Heart left ventricle (tissue), 16 donors: Measurements from ENCODE around the gene NR5A2. TPM values are rescaled to one million over a fixed set of nuclear protein-coding genes. Genes with fewer than 3 reads are reported as not detected.

Experiments used
- ATAC-seq, 4 donors: fragments of 200-7000 bp; cut with Tn5 transposase; one replicate each; pipeline ENCODE4 v1.9.1; 2020 to 2022; ENCODE audit warnings: moderate library complexity in 4 of 4, mild to moderate bottlenecking in 3 of 4, moderate number of reproducible peaks in 1 of 4
- DNase-seq, 5 donors: peaks; one replicate each; pipeline ENCODE4 v3.0.0-alpha.2; 2020
- H3K27ac ChIP-seq, 12 donors: fragments of 200-600 bp; sonication (generic) in 4 of 12; one replicate each; pipeline versions ENCODE4 v1.5.0 to v1.8.0; 2016 to 2022; ENCODE audit warnings: mild to moderate bottlenecking in 2 of 12
- H3K27me3 ChIP-seq, 9 donors: fragments of 200-600 bp; sonication (generic) in 2 of 9; one replicate each; pipeline versions ENCODE4 v1.5.1 to v1.8.0; 2016 to 2022; ENCODE audit warnings: mild to moderate bottlenecking in 3 of 9
- H3K36me3 ChIP-seq, 9 donors: fragments of 200-600 bp; sonication (generic) in 2 of 9; one replicate each; pipeline versions ENCODE4 v1.5.0 to v1.8.0; 2018 to 2022; ENCODE audit warnings: mild to moderate bottlenecking in 2 of 9
- H3K4me1 ChIP-seq, 12 donors: fragments of 200-600 bp; sonication (generic) in 4 of 12; one replicate each; pipeline versions ENCODE4 v1.5.0 to v1.8.0; 2016 to 2022; ENCODE audit warnings: mild to moderate bottlenecking in 3 of 12
- H3K4me3 ChIP-seq, 12 donors: fragments of 200-600 bp; sonication (generic) in 4 of 12; one replicate each; pipeline versions ENCODE4 v1.5.0 to v1.8.0; 2017 to 2022; ENCODE audit warnings: mild to moderate bottlenecking in 9 of 12, moderate library complexity in 4 of 12
- H3K9me3 ChIP-seq, 12 donors: fragments of 200-600 bp; sonication (generic) in 4 of 12; one replicate each; pipeline versions ENCODE4 v1.5.0 to v1.8.0; 2016 to 2022; ENCODE audit warnings: mild to moderate bottlenecking in 1 of 12
- POLR2A ChIP-seq, 2 donors: fragments of 450-650 bp; IDR thresholded peaks; one replicate each; pipeline ENCODE4 v1.6.1; 2017; ENCODE audit warnings: antibody characterized with exemption in 2 of 2, mild to moderate bottlenecking in 2 of 2, moderate library complexity in 2 of 2
- WGBS, 4 donors: extraction: QIAGEN DNeasy Blood & Tissue Kit in 2 of 4; methylation state at CpG; one replicate each; pipeline versions ENCODE4 v1.1.5 to v1.1.7; 2013 to 2018; 5-methylcytosine and 5-hydroxymethylcytosine counted together
- intact Hi-C, 10 donors: fragments of 100-400 bp; cut with DNase I; formaldehyde crosslinking; loops; one replicate each; pipeline versions ENCODE4 v1.11.1 to v1.14.2; 2022
- polyA plus RNA-seq, 2 donors: library from polyadenylated mRNA; stranded (reverse); fragments of 200-250 nt; gene quantifications; one replicate each; pipeline ENCODE4 v1.2.3, GENCODE V29; 2013
- total RNA-seq, 9 donors: library from RNA; depleted of rRNA in 2 of 9; stranded (reverse); fragments of >200 nt in 2 of 9; fragmentation: NEBNext Ultra II Directional in 3 of 9; extraction: Animal tissue kit (Norgen Biotek cat#: 25700) in 3 of 9; gene quantifications; one replicate each; pipeline versions ENCODE4 v1.1.0 to v1.2.4, GENCODE V29; 2016 to 2023
- TF ChIP-seq, protein P1 (sequence below), 12 donors: fragments of 200-600 bp; sonication (generic) in 4 of 12; IDR thresholded peaks; one replicate each; pipeline versions ENCODE4 v1.5.0 to v1.8.0; 2018 to 2022; ENCODE audit warnings: antibody characterized with exemption in 12 of 12, mild to moderate bottlenecking in 5 of 12
- donor health status: ischemic (EF 13 %, LVEDD 7.1; RV severe dilation, severe dysfunction).
- donor health status: healthy with polysubstance abuse.
- donor health status: DM: no; HTN: yes; CAD: no.
- donor health status: DM: no; HTN: no; CAD: no.
- donor health status: ischemic (EF 25% LVEDD 6.9; RV normal size, moderate dysfunction).
- donor health status: ischemic (EF 25% LVEDD 5.7; RV mildly dilated, moderate dysfunction).
- donor health status: healthy.
- donor health status: DM: yes; HTN: yes; CAD: no.
- donor health status: ischemic (EF 35%, LVEDD 5.7; RV mildly dilated, moderate dysfunction).
- donor health status: nonischemic (EF 11% LVEDD 7.7; RV severe dilation, severe dysfunction).
- donor health status: DM: yes; HTN: yes; CAD: no.
- donor health status: PGD.
- donor health status: ischemic (EF 29% LVEDD 5.4; RV normal size, mild dysfunction).
- donor health status: nonischemic (EF 23%, LVEDD 6.1; RV moderate dilation, normal function).

The NR5A2 gene
- total and polyA plus RNA-seq, 11 donors: 0.30 to 2.7 (median 1.0) TPM

DNA sequence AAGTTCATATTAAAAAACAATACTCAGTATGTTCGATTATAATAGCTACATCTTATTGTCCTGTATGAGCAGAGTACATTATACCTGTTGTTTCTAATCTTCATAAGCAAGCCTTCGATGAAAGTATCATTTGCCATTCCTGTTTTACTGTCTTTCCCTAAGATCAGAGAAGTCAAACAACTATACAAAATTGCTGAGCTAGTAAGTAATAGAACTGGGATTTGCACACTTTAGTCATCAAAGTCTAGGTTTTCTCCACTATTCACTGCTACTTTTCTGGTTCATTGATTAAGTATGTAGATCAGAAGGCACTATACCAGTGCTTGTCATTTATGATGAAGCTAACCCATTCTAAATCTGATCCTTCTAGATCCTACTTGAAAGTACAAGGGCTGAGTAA lies 108.9 kb downstream of the NR5A2 start:
- Histone ChIP-seq H3K4me3 (no peak overlapping the region), H3K9me3 (no peaks in the 10 kb centered on the region), H3K4me1 (peaks cover 0 to 7% (median 0%) of the 10 kb centered on the region in 12 donors), H3K36me3 (no peaks in the 10 kb centered on the region), H3K27me3 (no peaks in the 10 kb centered on the region), H3K27ac (no peak overlapping the region)
- no peak for DNase-seq
- 91 to 94% (median 92%) methylated on average over 2 of the region's 2 CpGs for WGBS, 4 donors
- intact Hi-C loops: loop anchor here in 4 of 10 donors (5.0 to 10.0 kb wide), 3 partner anchors 168 to 449 kb away; no protein-coding TSS in a partner anchor
- TF ChIP-seq, protein P1, sequence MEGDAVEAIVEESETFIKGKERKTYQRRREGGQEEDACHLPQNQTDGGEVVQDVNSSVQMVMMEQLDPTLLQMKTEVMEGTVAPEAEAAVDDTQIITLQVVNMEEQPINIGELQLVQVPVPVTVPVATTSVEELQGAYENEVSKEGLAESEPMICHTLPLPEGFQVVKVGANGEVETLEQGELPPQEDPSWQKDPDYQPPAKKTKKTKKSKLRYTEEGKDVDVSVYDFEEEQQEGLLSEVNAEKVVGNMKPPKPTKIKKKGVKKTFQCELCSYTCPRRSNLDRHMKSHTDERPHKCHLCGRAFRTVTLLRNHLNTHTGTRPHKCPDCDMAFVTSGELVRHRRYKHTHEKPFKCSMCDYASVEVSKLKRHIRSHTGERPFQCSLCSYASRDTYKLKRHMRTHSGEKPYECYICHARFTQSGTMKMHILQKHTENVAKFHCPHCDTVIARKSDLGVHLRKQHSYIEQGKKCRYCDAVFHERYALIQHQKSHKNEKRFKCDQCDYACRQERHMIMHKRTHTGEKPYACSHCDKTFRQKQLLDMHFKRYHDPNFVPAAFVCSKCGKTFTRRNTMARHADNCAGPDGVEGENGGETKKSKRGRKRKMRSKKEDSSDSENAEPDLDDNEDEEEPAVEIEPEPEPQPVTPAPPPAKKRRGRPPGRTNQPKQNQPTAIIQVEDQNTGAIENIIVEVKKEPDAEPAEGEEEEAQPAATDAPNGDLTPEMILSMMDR (IDR thresholded peaks at IDR 0.05): no peak
- TF ChIP-seq POLR2A (IDR thresholded peaks at IDR 0.05): no peak
- ATAC-seq: no peak

DNA sequence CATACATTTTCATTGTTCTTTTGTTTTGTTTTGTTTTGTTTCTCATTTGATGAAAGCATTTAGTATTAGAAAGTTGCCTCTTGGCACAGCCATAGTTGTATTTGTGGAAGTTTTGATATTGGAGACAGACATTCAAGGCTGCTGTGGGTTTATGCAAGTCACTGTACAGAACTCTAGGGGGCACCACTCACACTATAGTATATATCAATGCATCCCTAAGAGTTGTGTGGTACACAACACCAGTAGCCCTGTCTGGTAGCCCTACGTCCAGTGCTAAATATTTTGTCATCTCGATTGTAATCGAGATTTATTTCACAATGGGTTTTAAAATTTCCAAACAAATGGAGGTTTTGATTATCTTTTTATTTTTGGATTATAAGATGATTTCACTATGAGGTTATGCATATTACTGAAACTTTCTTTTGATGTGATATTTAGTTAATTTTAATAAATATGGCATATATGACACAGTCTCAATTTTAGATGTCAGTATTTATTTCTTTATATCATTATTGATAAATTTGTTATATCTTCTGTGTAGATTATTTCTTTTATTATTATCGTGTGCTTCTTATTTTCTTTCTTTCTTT lies 112.2 kb downstream of the NR5A2 start:
- Histone ChIP-seq H3K4me1 (peaks cover 0 to 7% (median 0%) of the 10 kb centered on the region in 12 donors), H3K36me3 (no peaks in the 10 kb centered on the region), H3K9me3 (no peaks in the 10 kb centered on the region), H3K27me3 (no peaks in the 10 kb centered on the region), H3K27ac (no peak overlapping the region), H3K4me3 (no peak overlapping the region)
- intact Hi-C loops: loop anchor here in 5 of 10 donors (5.0 to 10.0 kb wide), 4 partner anchors 165 to 452 kb away; no protein-coding TSS in a partner anchor
- DNase-seq: no peak
- no peak for TF ChIP-seq POLR2A (IDR thresholded peaks at IDR 0.05)
- TF ChIP-seq, protein P1 (IDR thresholded peaks at IDR 0.05): peak; percentile 17 to 66 (median 52)
- 71 to 75% (median 74%) methylated on average over 4 of the region's 4 CpGs for WGBS, 4 donors
- peak in 2 of 4 donors; percentile 65 to 73 for ATAC-seq

DNA sequence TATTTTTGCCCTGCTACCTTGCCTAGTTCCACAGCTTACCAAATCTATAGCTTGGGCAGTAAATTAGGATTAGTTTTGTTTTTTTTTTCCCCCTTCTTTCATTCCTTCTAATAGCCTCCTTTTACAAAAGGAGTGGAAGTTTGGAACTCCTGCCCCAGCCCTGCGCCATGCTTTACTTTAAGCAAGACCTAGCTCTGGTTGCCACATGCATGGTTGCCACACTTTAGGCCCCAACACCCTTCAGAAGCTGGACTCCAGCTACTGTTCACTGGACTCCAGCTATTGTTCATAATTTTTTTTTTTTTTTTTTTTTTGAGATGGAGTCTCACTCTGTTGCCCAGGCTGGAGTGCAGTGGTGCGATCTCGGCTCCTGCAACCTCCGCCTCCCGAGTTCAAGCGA lies 115.8 kb downstream of the NR5A2 start:
- ATAC-seq (no peak), DNase-seq (no peak)
- H3K36me3 ChIP-seq: no peaks in the 10 kb centered on the region
- WGBS, 4 donors: 77 to 91% (median 85%) methylated on average over 6 of the region's 6 CpGs
- intact Hi-C loops: loop anchor here in 2 of 10 donors (5.0 to 10.0 kb wide), 2 partner anchors 161 to 344 kb away; no protein-coding TSS in a partner anchor
- H3K4me1 ChIP-seq: peaks cover 0 to under 1% (median 0%) of the 10 kb centered on the region in 12 donors
- H3K27ac ChIP-seq: no peak overlapping the region
- no peak overlapping the region for H3K4me3 ChIP-seq
- no peaks in the 10 kb centered on the region for H3K27me3 ChIP-seq
- TF ChIP-seq, protein P1 (IDR thresholded peaks at IDR 0.05): no peak
- TF ChIP-seq POLR2A (IDR thresholded peaks at IDR 0.05): no peak
- H3K9me3 ChIP-seq: no peaks in the 10 kb centered on the region

DNA sequence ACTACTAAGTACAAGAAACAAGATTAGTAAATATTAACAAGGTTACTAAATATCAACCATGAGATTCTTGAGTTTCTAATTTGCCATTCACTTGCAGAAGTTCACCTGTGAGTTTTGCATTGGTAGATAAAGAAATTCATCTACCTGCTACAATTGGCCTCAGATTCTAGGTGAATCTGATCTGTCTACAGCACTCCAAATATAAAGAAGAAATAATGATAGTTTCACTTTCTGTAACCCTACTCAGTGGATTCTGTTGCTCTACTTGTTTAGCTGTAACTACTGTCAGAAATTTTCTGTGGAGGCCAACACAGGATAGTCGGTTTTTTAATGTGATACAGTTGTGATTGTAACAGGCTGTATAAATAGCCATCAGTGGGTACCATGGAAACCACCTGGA lies 118.6 kb downstream of the NR5A2 start:
- DNase-seq: no peak
- no peaks in the 10 kb centered on the region for H3K9me3 ChIP-seq
- no peak overlapping the region for H3K27ac ChIP-seq
- H3K27me3 ChIP-seq: no peaks in the 10 kb centered on the region
- H3K4me3 ChIP-seq: no peak overlapping the region
- no peak for TF ChIP-seq POLR2A (IDR thresholded peaks at IDR 0.05)
- TF ChIP-seq, protein P1 (IDR thresholded peaks at IDR 0.05): no peak
- H3K4me1 ChIP-seq: no peaks in the 10 kb centered on the region
- intact Hi-C loops: loop anchor here in 1 of 10 donors (10.0 kb wide), 1 partner anchor 159 kb away; no protein-coding TSS in a partner anchor
- no peak for ATAC-seq
- no peaks in the 10 kb centered on the region for H3K36me3 ChIP-seq
- 40 to 52% (median 49%) methylated on average over 1 of the region's 1 CpG for WGBS, 4 donors
